Measurements from ENCODE around the gene CPAMD8. TPM values are rescaled to one million over a fixed set of nuclear protein-coding genes. Genes with fewer than 3 reads are reported as not detected.

The CPAMD8 gene
- total and polyA plus RNA-seq, 2 of the 8 experiments (the other 6 are each of a cell fraction or from before 2014, with no cell fraction given), result 6.1 to 9.2 TPM

DNA sequence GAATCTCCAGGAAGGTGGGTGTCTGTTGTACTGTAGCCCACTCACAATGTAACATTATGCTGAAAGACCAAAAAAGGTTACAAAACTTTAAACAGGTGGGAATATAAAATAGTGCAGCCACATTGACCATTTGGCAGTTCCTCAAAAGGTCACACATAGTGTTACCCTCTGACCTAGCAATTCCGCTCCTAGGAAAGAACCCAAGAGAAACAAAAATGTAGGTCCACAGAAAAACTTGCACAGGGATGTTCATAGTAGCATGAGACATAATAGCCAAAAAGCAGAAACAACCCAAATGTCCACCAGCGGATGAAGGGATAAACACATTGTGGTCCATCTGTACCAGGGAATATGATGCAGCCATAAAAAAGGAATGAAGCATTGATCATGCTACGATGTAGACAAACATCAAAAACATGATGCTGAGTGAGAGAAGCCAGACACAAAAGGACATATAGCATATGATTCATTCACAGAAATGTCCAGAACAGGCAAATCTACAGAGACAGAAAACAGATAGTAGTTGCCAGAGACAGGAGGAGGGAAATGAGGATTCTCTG lies 27.9 kb downstream of the CPAMD8 start:
- Histone ChIP-seq H4K20me1 (replicated peaks in 1 of 2; ENCODE audit: control insufficient read depth in 1 of 2, insufficient read depth in 2 of 2, low read length in 2 of 2) (no peaks in the 10 kb centered on the region), H3K79me2 (ENCODE audit: control insufficient read depth in 1 of 2, insufficient read depth in 2 of 2, low read length in 2 of 2) (no peaks in the 10 kb centered on the region), H3K36me3 (ENCODE audit: control insufficient read depth in 2 of 4, insufficient read depth in 4 of 4, low read length in 3 of 4) (peaks cover 0 to 15% (median 2%) of the 10 kb centered on the region in 4 experiments; a peak in 2 of 8 replicates), H3K56ac (replicated peaks; ENCODE audit: insufficient read length, low read depth, low read length) (no peak overlapping the region), H3K4me3 (ENCODE audit: extremely low read depth in 1 of 4, insufficient read depth in 2 of 4, low read depth in 3 of 4, low read length in 4 of 4) (no peak overlapping the region), H3K79me1 (ENCODE audit: low read depth, low read length) (no peaks in the 10 kb centered on the region), H3K27ac (ENCODE audit: low read depth, low read length) (no peak overlapping the region), H3K9ac (replicated peaks in 1 of 4; ENCODE audit: extremely low read depth in 1 of 4, low read depth in 3 of 4, low read length in 3 of 4) (no peak overlapping the region), H4K5ac (ENCODE audit: insufficient read length, low read depth, low read length) (no peak overlapping the region), H2BK20ac (ENCODE audit: low read length) (no peak overlapping the region), H3K23me2 (ENCODE audit: low read depth, low read length) (no peaks in the 10 kb centered on the region; the same call in 1 of the 2 replicates), H3K27me3 (replicated peaks in 1 of 4; ENCODE audit: control insufficient read depth in 3 of 4, extremely low read depth in 1 of 4, insufficient read depth in 3 of 4, low read length in 3 of 4) (no peaks in the 10 kb centered on the region), H2BK15ac (ENCODE audit: low read length) (no peak overlapping the region), H2AFZ (ENCODE audit: low read length) (no peak overlapping the region), H3K4ac (replicated peaks; ENCODE audit: insufficient read length, low read depth, low read length) (no peak overlapping the region), H3K4me1 (replicated peaks in 1 of 4; ENCODE audit: control insufficient read depth in 3 of 4, insufficient read depth in 4 of 4, low read length in 3 of 4) (peaks cover 0 to 10% (median 0%) of the 10 kb centered on the region in 4 experiments; a peak in 2 of 7 replicates), H3K23ac (ENCODE audit: insufficient read length) (no peak overlapping the region), H2BK5ac (ENCODE audit: low read depth, low read length) (no peak overlapping the region), H4K8ac (ENCODE audit: extremely low read depth, insufficient read depth, low read length) (no peak overlapping the region), H3K18ac (ENCODE audit: extremely low read depth, low read length) (no peak overlapping the region), H4K91ac (replicated peaks; ENCODE audit: insufficient read length, low read length) (no peak overlapping the region), H2AK5ac (ENCODE audit: low read depth, low read length) (no peak overlapping the region), H2BK12ac (ENCODE audit: low read depth, low read length) (no peak overlapping the region), H2BK120ac (replicated peaks; ENCODE audit: low read depth, low read length) (no peak overlapping the region), H3K9me3 (ENCODE audit: insufficient read depth in 2 of 2, low read depth in 1 of 2, low read length in 1 of 2) (peaks cover 4 to 5% of the 10 kb centered on the region in 2 experiments; a peak in 1 of 4 replicates), H3K4me2 (ENCODE audit: insufficient read depth in 1 of 2, low read depth in 2 of 2, low read length in 2 of 2) (no peak overlapping the region), H3K14ac (ENCODE audit: insufficient read length) (no peak overlapping the region)
- DNase-seq (ENCODE audit: low read depth in 1 of 2, low spot score in 2 of 2), result no peak
- CTCF ChIA-PET (ENCODE audit: partially characterized antibody), result interaction anchor here (0.6 kb wide), 1 partner anchor 263 kb away, joined by 4 read pairs; no protein-coding TSS in a partner anchor
- no peak for TF ChIP-seq CHD2 (IDR thresholded peaks at IDR 0.05; ENCODE audit: low read length)
- no peak for TF ChIP-seq POLR2A (IDR thresholded peaks at IDR 0.05; ENCODE audit: control extremely low read depth in 1 of 2, low read depth in 2 of 2, low read length in 2 of 2)
- TF ChIP-seq CREB1 (IDR thresholded peaks at IDR 0.05), result no peak
- no peak for TF ChIP-seq SP1 (IDR thresholded peaks at IDR 0.05; ENCODE audit: low read depth, low read length)
- TF ChIP-seq CBX8 (IDR thresholded peaks at IDR 0.05; ENCODE audit: borderline replicate concordance, low read depth, low read length), result no peak
- no peak for TF ChIP-seq ASH2L (IDR thresholded peaks at IDR 0.05; ENCODE audit: low read length)
- TF ChIP-seq TBP (IDR thresholded peaks at IDR 0.05; ENCODE audit: low read depth, low read length), result no peak
- no peak for TF ChIP-seq SP4 (IDR thresholded peaks at IDR 0.05; ENCODE audit: low read length)
- TF ChIP-seq, protein P1, sequence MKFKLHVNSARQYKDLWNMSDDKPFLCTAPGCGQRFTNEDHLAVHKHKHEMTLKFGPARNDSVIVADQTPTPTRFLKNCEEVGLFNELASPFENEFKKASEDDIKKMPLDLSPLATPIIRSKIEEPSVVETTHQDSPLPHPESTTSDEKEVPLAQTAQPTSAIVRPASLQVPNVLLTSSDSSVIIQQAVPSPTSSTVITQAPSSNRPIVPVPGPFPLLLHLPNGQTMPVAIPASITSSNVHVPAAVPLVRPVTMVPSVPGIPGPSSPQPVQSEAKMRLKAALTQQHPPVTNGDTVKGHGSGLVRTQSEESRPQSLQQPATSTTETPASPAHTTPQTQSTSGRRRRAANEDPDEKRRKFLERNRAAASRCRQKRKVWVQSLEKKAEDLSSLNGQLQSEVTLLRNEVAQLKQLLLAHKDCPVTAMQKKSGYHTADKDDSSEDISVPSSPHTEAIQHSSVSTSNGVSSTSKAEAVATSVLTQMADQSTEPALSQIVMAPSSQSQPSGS (IDR thresholded peaks at IDR 0.05; ENCODE audit: low read length), result no peak
- no peak for TF ChIP-seq POLR2AphosphoS5 (IDR thresholded peaks at IDR 0.05; ENCODE audit: low read depth, low read length)
- no peak for TF ChIP-seq RFX5 (IDR thresholded peaks at IDR 0.05; ENCODE audit: borderline replicate concordance, low read depth, low read length)
- TF ChIP-seq TAF7 (optimal IDR thresholded peaks at IDR 0.05; ENCODE audit: borderline replicate concordance, low read depth, low read length), result no peak
- WGBS, 2 experiments (ENCODE audit: extremely low coverage in 1 of 2, insufficient coverage in 1 of 2, insufficient read length in 1 of 2, insufficient replicate concordance in 2 of 2, low coverage in 1 of 2, low lambda C conversion rate in 2 of 2, missing lambda C conversion rate in 1 of 2), result 95% methylated on average over 3 of the region's 3 CpGs; no CpG with 5 or more reads in 1 of the 2 experiments
- POLR2A ChIA-PET (ENCODE audit: partially characterized antibody), result no interaction called here
- FAIRE-seq, result no peak

Data from H1 (cell line).